ENCODE data around the gene LRSAM1.

- TF ChIP-seq CTCF (IDR thresholded peaks at IDR 0.05) (no peak), POLR2A (IDR thresholded peaks at IDR 0.05) (no peak)
These were observed 29.1 kb upstream of the LRSAM1 start for GRCh38 chr9:127422133-127422782.

All from testis (tissue), 2 donors.